IPS-11a (cell line): Measurements from ENCODE around the gene ETV7.
"Not testable (repeated sequence)": the region's sequence is repeated elsewhere in the genome, so short reads cannot be mapped to it uniquely, and the experiment has no call there.

ENCODE experiments used
- H3K4me3 ChIP-seq: one replicate; pipeline ENCODE4 v1.5.1; 2013; ENCODE audit warnings: low read depth, low read length, control low read depth

Gene ETV7

DNA sequence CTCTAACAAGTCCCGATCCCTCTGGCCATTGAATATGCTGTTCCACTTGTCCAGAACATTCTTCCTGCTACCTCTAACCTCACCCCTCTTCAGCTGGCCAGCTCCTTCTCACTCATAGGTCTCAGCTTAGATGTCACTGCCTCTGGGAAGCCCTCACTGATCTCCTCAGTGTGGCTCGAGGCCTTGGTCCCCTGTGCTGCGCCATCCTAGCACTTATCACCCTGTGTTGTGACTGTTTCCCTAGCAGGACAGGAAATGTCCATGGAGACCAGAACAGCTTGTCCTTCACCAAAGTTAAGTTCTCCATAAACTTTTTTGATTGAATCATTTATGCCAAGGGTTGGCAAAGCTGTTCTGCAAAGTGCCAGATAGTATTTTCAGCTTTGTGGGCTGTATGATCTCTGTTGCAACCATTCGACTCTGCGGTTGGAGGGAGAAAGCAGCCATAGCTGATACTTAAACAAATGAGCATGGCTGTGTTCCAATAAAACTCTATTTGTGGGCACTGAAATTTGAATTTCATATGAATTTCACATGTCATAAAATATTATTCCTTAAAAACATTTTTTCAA lies 44.3 kb downstream of the ETV7 start:
- H3K4me3 ChIP-seq: no peak overlapping the region

- peak overlapping the region; percentile 20 for H3K4me3 ChIP-seq
Measured at GRCh38 chr6:36340618-36341454, 46.6 kb downstream of the ETV7 start.

- H3K4me3 ChIP-seq: peak overlapping the region; percentile 13
Measured at GRCh38 chr6:36340306-36340617, 47.2 kb downstream of the ETV7 start.

- H3K4me3 ChIP-seq: no peak overlapping the region
Measured at GRCh38 chr6:36339146-36339545, 48.3 kb downstream of the ETV7 start.

- H3K4me3 ChIP-seq: not testable (repeated sequence)
Measured at GRCh38 chr6:36338223-36338622, 49.2 kb downstream of the ETV7 start.

DNA sequence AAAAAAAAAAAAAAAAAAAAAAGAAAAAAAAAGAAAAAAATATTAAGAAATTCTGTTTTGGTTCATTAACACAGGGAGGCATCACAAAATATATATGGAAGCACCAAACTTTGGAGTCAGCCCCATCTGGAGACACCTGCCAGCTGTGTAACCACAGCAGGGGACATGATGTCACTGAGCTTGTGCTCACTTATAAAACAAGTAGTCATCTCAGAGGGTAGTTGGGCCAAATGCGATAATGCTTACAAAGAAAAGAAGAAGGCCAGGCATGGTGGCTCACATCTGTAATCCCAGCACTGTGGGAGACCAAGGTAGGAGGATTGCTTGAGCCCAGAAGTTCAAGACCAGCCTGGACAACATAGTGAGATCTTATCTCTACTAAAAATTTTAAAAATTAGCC lies 49.7 kb downstream of the ETV7 start:
- no peak overlapping the region for H3K4me3 ChIP-seq

DNA sequence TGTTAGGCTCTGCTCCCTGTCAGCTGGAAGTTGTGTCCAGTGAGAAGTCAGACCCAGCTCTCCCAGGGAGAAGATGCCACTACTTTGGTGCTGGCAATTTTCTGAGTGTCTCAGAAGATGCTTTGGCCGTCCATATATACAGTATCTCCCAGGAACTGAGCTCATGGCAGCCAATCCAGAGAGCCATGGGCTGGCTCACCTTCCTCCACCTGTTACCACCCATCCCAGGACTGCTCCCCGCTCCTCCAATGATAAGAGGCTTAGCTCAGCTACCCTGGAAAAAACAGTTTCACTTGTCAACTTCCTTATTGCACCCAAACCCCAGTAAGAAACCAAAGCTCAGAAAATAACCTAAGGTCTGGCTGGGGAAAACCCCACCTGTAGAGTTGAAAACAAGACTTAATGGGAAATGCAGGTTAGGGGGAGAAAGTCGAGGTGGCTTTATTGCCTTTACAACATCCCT lies 50.7 kb downstream of the ETV7 start, which contains the start of gene BNIP5:
Gene BNIP5 (minus strand): TSS at position 110 of the 463 bp plus-strand sequence. CDS start 6,198 bp downstream, outside the sequence.
- H3K4me3 ChIP-seq: no peak within 1 kb of the TSS

DNA sequence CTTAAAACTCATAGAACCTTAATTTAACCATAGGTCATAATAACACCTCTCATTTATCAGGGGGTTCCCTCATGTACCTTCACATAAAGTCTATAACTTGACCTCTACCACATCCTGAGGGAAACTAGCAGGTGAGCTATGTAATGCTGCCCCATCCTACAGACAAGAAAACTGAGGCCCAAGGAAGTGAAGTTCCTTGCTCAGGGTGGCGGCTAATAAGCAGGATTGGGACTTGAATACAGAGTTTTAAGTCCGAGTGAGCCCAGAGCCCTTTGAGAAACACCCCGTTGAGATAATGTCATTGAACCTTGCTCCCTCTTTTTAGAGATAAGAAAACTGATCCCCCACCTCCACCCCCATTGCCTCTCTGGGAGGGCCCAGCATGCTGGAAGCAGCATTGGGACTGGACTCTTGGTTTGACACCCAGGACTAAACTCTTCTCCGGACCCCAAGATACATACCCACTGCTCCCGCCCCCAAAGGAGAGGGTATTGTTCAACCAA lies 51.2 kb downstream of the ETV7 start:
- no peak overlapping the region for H3K4me3 ChIP-seq

GRCh38 chr6:36335465-36336207 lies 51.8 kb downstream of the ETV7 start:
- no peak overlapping the region for H3K4me3 ChIP-seq

DNA sequence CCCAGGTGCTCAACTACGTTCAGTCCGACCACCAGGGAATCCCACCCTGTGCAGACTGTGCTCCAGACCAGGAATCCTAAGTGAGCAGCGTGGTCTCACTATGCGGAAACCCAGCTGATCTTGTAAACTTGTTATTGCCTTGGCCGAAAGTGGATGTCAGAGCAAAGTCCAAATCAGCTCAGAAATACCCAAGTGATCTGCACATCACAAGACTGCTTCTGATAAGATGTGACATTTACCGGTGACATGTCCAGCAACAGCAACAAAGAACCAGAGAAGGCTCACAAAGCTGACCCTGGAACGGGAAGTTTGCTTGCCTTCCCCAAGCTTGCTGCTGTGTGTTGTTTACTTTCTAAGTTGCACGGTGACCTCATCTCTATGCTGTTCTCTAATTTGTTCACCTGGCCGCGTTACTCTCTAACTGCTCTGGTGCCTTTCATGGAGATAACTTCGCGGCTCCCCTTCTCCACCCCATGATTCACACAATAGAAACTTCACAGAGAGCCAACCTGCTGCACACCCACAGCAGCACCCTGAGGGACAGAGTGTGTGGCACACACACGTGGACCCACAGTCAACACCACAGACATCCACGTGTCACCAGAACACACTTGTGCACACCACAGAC lies 52.5 kb downstream of the ETV7 start:
- no peak overlapping the region for H3K4me3 ChIP-seq

DNA sequence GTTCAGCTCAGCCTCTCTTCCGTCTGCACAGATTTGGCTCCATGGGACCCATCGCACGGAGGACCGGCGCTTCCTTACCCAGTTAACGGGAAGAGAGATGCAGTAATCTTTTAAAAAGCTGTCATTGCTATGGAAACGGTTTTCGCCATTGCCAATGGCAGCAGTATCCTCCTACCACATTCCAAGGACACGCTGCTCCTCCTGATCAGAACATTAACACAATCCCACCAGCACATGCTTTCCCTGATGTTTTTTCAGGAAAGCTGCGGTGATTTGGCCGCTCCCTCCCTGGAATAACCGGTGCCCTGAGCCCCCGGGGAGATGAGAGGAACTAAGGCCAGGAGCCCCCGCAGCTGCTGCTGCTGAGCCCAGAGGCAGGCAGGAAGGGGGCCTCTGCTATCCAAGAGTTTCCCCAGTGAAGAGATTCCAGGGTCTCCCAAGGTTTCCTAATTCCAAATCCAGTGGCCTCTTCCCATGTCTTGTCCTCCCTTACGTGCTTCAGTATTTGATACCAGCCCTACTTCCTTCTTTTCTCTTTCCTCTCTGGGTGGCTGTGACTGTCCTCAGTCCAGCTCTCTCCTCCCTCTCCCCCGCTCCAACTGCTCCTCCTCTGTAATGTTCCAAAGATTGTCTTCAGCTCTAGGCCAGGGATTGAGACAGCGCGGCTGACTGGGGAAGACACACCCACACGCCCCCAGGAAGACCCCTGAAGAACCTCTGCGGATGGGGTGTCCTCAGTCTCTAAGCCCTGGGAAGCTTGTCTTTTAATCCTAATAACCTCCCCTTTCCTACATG lies 53.3 kb downstream of the ETV7 start:
- H3K4me3 ChIP-seq: no peak overlapping the region

DNA sequence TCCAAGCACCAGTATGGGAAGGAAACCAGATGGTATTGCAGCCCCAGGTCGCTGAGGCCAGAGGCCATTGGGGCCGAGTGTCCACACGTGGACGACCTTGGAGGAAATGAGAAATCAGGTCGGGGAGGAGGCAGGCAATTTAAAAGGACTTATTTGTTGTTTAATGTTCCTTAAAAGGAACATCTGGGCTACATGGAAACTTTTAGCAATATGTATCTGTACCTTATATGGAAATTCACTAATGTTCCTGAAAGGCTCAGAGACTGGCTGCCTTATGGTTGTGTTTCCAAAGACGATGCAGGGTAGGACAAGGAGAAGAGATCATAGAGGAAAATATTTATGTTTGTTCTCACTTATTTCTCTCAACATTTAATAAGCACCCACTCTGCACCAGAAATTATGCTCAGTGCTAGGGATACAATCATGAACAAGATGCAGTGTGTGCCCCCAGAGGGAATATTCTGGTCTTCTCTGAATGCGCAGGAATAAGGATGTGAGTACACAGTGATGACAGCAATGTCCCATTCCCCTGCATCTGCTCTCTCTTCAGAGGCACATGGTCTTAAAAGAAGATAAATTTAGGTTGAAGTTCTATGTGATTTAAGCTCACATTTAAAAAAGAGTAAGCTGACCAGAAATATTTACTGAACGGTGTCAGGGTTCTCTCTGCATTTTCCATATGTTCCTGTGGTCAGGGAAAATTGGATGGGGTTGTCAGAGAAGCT lies 54.1 kb downstream of the ETV7 start:
- H3K4me3 ChIP-seq: no peak overlapping the region

DNA sequence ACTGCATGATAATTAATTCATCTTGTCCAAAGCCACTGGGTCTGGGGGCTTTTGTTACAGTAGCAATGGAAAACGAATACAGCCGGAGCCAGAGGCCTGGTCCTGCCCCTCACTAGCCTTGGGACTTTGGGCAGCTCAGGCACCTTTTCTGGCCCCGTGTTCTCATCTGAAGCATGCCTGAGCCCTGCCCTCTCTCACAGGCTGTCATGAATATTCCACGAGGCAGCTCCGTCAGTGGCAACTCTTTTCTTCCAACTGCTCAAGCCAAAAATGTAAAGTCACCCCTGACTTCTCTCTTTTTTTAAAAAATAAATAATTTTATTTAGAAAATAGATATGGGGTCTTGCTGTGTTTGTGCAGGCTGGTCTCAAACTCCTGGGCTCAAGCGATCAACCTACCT lies 56.1 kb downstream of the ETV7 start:
- H3K4me3 ChIP-seq: no peak overlapping the region

- no peak overlapping the region for H3K4me3 ChIP-seq
Measured at GRCh38 chr6:36330366-36330765, 57.1 kb downstream of the ETV7 start.

DNA sequence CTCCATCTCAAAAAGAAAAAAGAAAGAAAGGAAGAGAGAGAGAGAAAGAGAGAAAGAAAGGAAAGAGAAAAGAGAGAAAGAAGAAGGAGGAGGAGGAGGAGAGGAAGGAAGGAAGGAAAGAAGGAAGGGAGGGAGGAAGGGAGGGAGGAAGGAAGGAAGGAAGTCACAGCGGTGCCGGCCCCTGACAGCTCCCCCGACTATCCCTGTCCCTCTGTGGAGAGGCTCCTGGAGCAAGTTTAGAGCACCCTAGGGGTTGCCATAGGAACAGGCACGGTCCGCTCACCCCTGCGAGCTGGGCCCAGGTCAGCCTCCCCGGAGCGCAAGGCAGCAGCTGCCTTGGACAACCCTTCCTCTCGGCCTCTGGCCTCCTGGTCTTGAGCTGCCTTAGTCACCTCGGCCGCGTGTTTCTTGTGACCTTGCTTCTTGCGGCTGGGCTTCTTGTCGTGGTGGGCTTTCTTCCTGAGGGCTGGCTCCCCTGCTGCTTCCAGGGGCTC lies 57.6 kb downstream of the ETV7 start:
- H3K4me3 ChIP-seq: no peak overlapping the region

DNA sequence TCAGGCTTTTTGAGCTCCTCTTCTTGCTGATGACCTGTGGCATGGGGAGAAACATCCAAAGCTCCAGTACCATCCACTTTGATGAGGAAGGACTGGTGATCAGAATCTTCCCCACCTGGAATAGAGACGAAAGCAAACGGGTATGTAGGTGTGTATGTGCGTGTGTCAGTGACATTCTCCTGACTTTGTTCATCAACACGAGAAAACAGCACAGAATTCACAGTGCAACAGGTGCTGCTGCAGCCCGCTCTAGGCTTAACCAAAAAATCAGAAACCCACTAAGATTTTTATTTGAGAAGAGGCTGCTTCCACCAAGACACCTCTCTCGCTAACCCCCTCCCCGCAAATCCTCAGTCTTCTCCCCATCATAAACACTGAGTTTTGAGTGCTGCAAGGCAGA lies 58.9 kb downstream of the ETV7 start:
- H3K4me3 ChIP-seq: no peak overlapping the region

DNA sequence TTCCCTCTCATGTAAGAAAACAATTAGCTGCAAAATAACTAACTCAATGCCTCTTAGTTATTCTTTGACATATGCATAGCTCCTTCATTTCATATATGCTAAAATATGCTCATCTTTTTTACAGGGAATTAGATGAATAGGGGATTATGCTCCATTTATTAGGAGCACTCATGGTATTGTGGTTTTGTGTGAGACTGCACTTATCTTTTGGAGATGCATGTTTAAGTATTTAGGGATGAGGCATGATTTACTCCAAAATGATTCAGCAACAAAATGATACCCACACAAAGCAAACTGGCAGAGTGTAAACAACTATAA lies 59.6 kb downstream of the ETV7 start:
- H3K4me3 ChIP-seq: no peak overlapping the region

GRCh38 chr6:36327226-36327918 lies 60.1 kb downstream of the ETV7 start:
- H3K4me3 ChIP-seq: no peak overlapping the region

DNA sequence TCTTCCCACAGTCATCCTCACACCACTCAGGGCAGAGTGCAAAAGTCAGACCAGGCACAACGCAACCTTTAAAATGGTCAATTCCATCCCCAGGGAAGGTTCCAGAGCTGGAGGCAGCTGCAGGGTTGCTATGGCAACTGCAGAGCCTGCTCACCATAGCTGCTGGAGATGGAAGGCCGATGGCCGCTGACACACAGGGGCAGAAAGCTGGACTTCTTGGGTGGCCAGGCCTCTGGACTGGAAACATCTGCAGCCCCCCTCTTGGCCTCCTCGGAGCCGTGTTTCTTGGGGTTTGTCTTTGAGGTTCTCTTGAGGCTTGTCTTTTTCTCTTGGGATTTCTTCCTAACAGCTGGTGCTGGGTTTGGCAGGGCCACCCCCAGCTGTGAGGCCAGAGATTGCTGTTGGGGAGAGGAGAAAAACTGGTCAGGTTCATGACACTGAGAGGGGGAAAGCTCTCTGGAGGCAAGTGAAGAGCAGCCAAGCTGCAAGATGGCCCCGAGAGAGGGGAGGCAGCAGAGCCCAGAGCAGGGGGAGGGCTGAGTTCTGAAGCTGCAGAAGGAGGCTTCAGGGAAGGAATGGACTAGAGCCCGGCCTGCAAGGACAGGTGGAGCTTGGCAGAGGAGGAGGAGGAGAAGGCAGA lies 61.0 kb downstream of the ETV7 start:
- no peak overlapping the region for H3K4me3 ChIP-seq
